Mucosa of stomach (tissue), 1 donor: ENCODE measurements around the gene SH2D3A.
A peak's percentile ranks its signal among the peaks of the same experiment; 100 is the strongest.

ENCODE experiments used
- H3K27me3 ChIP-seq: one replicate; pipeline ENCODE4 v1.7.0; 2013; ENCODE audit warnings: mild to moderate bottlenecking, low read length; ENCODE audit not compliant: control insufficient read depth, insufficient read depth
- H3K36me3 ChIP-seq: one replicate; pipeline ENCODE4 v1.7.0; 2013; ENCODE audit warnings: low read length; ENCODE audit not compliant: control insufficient read depth, insufficient read depth
- H3K4me1 ChIP-seq: one replicate; pipeline ENCODE4 v1.7.0; 2013; ENCODE audit warnings: mild to moderate bottlenecking, low read length; ENCODE audit not compliant: control insufficient read depth, insufficient read depth
- H3K4me3 ChIP-seq: one replicate; pipeline ENCODE4 v1.7.0; 2013; ENCODE audit warnings: low read length
- H3K9ac ChIP-seq: one replicate; pipeline ENCODE4 v1.7.0; 2013; ENCODE audit warnings: mild to moderate bottlenecking, low read length, moderate library complexity
- H3K9me3 ChIP-seq: one replicate; pipeline ENCODE4 v1.7.0; 2013; ENCODE audit warnings: mild to moderate bottlenecking, low read length, moderate library complexity; ENCODE audit not compliant: control insufficient read depth
- donor health status: Pancreatic carcinoma.

SH2D3A gene

GRCh38 chr19:6730153-6730804 is 37.0 kb downstream of the SH2D3A start:
- H3K4me3 ChIP-seq: peak overlapping the region; percentile 44
- peaks cover 32% of the 10 kb centered on the region for H3K4me1 ChIP-seq
- peaks cover 7% of the 10 kb centered on the region for H3K36me3 ChIP-seq
- H3K9me3 ChIP-seq: no peaks in the 10 kb centered on the region
- H3K9ac ChIP-seq: peak overlapping the region; percentile 51
- no peaks in the 10 kb centered on the region for H3K27me3 ChIP-seq

- Histone ChIP-seq H3K9ac (peak overlapping the region; percentile 51), H3K4me3 (peak overlapping the region; percentile 44), H3K27me3 (no peaks in the 10 kb centered on the region), H3K36me3 (peaks cover 7% of the 10 kb centered on the region), H3K9me3 (no peaks in the 10 kb centered on the region), H3K4me1 (peaks cover 33% of the 10 kb centered on the region)
Observed at GRCh38 chr19:6729573-6730152, 37.6 kb downstream of the SH2D3A start.

GRCh38 chr19:6728346-6728745 is 38.9 kb downstream of the SH2D3A start:
- H3K9me3 ChIP-seq: no peaks in the 10 kb centered on the region
- peaks cover 33% of the 10 kb centered on the region for H3K4me1 ChIP-seq
- peak overlapping the region; percentile 18 for H3K9ac ChIP-seq
- no peak overlapping the region for H3K4me3 ChIP-seq
- H3K36me3 ChIP-seq: peaks cover 5% of the 10 kb centered on the region
- no peaks in the 10 kb centered on the region for H3K27me3 ChIP-seq

GRCh38 chr19:6725513-6726231 is 41.6 kb downstream of the SH2D3A start:
- Histone ChIP-seq H3K27me3 (no peaks in the 10 kb centered on the region), H3K9me3 (no peaks in the 10 kb centered on the region), H3K4me3 (no peak overlapping the region), H3K4me1 (peaks cover 28% of the 10 kb centered on the region), H3K9ac (no peak overlapping the region), H3K36me3 (no peaks in the 10 kb centered on the region)

GRCh38 chr19:6724631-6725492 is 42.4 kb downstream of the SH2D3A start:
- Histone ChIP-seq H3K36me3 (no peaks in the 10 kb centered on the region), H3K4me3 (no peak overlapping the region), H3K9ac (no peak overlapping the region), H3K27me3 (no peaks in the 10 kb centered on the region), H3K9me3 (no peaks in the 10 kb centered on the region), H3K4me1 (peaks cover 23% of the 10 kb centered on the region)

- H3K4me3 ChIP-seq: no peak overlapping the region
- H3K4me1 ChIP-seq: peaks cover 13% of the 10 kb centered on the region
- no peaks in the 10 kb centered on the region for H3K9me3 ChIP-seq
- no peaks in the 10 kb centered on the region for H3K36me3 ChIP-seq
- no peaks in the 10 kb centered on the region for H3K27me3 ChIP-seq
- H3K9ac ChIP-seq: no peak overlapping the region
Observed at GRCh38 chr19:6723738-6724137, 43.5 kb downstream of the SH2D3A start.

GRCh38 chr19:6723108-6723618 is 44.1 kb downstream of the SH2D3A start:
- no peaks in the 10 kb centered on the region for H3K27me3 ChIP-seq
- no peaks in the 10 kb centered on the region for H3K36me3 ChIP-seq
- H3K4me3 ChIP-seq: no peak overlapping the region
- peaks cover 7% of the 10 kb centered on the region for H3K4me1 ChIP-seq
- H3K9ac ChIP-seq: no peak overlapping the region
- H3K9me3 ChIP-seq: no peaks in the 10 kb centered on the region

GRCh38 chr19:6721773-6722172 is 45.5 kb downstream of the SH2D3A start:
- no peak overlapping the region for H3K4me3 ChIP-seq
- H3K9ac ChIP-seq: no peak overlapping the region
- H3K27me3 ChIP-seq: no peaks in the 10 kb centered on the region
- no peaks in the 10 kb centered on the region for H3K36me3 ChIP-seq
- peaks cover 6% of the 10 kb centered on the region for H3K4me1 ChIP-seq
- H3K9me3 ChIP-seq: no peaks in the 10 kb centered on the region

GRCh38 chr19:6721138-6721474 is 46.1 kb downstream of the SH2D3A start:
- H3K27me3 ChIP-seq: no peaks in the 10 kb centered on the region
- peaks cover 6% of the 10 kb centered on the region for H3K4me1 ChIP-seq

GRCh38 chr19:6720369-6721137 is 46.7 kb downstream of the SH2D3A start, which contains the start of gene C3:
C3 (minus strand) TSS chr19:6720650; CDS start chr19:6720589, 61 bp downstream.
- Histone ChIP-seq H3K36me3 (no peaks in the 10 kb centered on the region), H3K4me1 (peaks cover 5% of the 10 kb centered on the region), H3K9ac (no peak within 1 kb of the TSS), H3K4me3 (no peak within 1 kb of the TSS), H3K9me3 (no peaks in the 10 kb centered on the region), H3K27me3 (no peaks in the 10 kb centered on the region)

More at GRCh38 chr19:6721138-6721474, 46.1 kb downstream of the SH2D3A start:
- Histone ChIP-seq H3K36me3 (no peaks in the 10 kb centered on the region), H3K9ac (no peak overlapping the region), H3K9me3 (no peaks in the 10 kb centered on the region), H3K4me3 (no peak overlapping the region)

GRCh38 chr19:6719992-6720368 is 47.3 kb downstream of the SH2D3A start:
- Histone ChIP-seq H3K27me3 (no peaks in the 10 kb centered on the region), H3K4me3 (no peak overlapping the region), H3K36me3 (no peaks in the 10 kb centered on the region), H3K9ac (no peak overlapping the region), H3K4me1 (no peaks in the 10 kb centered on the region), H3K9me3 (no peaks in the 10 kb centered on the region)
